ENCODE results near the gene P2RX2. TPM values are rescaled to one million over a fixed set of nuclear protein-coding genes. Genes with fewer than 3 reads are reported as not detected.

P2RX2 gene
- total and polyA plus RNA-seq, 4 experiments from 2014 or later = not detected

- Mint-ChIP-seq H3K36me3 (peaks cover 8 to 9% of the 10 kb centered on the region in 2 donors), H3K27ac (peak overlapping the region in 1 of 7 donors; percentile 68)
Observed at GRCh38 chr12:132584429-132584828, 34.1 kb upstream of the P2RX2 start.

GRCh38 chr12:132585177-132585576, 33.4 kb upstream of the P2RX2 start:
- intact Hi-C loops (cut with micrococcal nuclease) = no loop called here
- CTCF ChIA-PET (ENCODE audit: partially characterized antibody) = no interaction called here

More at GRCh38 chr12:132584429-132584828, 34.1 kb upstream of the P2RX2 start:
- H3K36me3 ChIP-seq (ENCODE audit: insufficient read depth, low read length) = peaks cover 7% of the 10 kb centered on the region
- Mint-ChIP-seq H3K9me3 (no peaks in the 10 kb centered on the region), H3K4me3 (no peak overlapping the region), H3K27me3 (no peaks in the 10 kb centered on the region), H3K4me1 (no peaks in the 10 kb centered on the region)
- H3K27ac ChIP-seq (ENCODE audit: low read depth, low read length) = no peak overlapping the region
- intact Hi-C loops (cut with micrococcal nuclease) = no loop called here
- ChIA-PET CTCF (ENCODE audit: partially characterized antibody) (no interaction called here), POLR2A (ENCODE audit: partially characterized antibody) (no interaction called here)
- H3K9me3 ChIP-seq (ENCODE audit: control insufficient read depth in 1 of 2, low read length in 2 of 2) = no peaks in the 10 kb centered on the region
- DNase-seq = no peak
- H3K4me1 ChIP-seq (ENCODE audit: insufficient read depth, low read length) = no peaks in the 10 kb centered on the region
- no peaks in the 10 kb centered on the region for H3K27me3 ChIP-seq (ENCODE audit: insufficient read depth, low read length)
- H3K4me3 ChIP-seq (ENCODE audit: low read length in 2 of 2) = no peak overlapping the region

GRCh38 chr12:132586929-132587328, 31.6 kb upstream of the P2RX2 start:
- Mint-ChIP-seq H3K9me3 (no peaks in the 10 kb centered on the region), H3K27me3 (no peaks in the 10 kb centered on the region), H3K4me1 (no peaks in the 10 kb centered on the region), H3K36me3 (peaks cover 4% of the 10 kb centered on the region in 2 donors), H3K4me3 (no peak overlapping the region), H3K27ac (no peak overlapping the region)
- ChIA-PET POLR2A (ENCODE audit: partially characterized antibody) (no interaction called here), CTCF (ENCODE audit: partially characterized antibody) (no interaction called here)
- Histone ChIP-seq H3K27me3 (ENCODE audit: insufficient read depth, low read length) (no peaks in the 10 kb centered on the region), H3K9me3 (ENCODE audit: control insufficient read depth in 1 of 2, low read length in 2 of 2) (no peaks in the 10 kb centered on the region), H3K36me3 (ENCODE audit: insufficient read depth, low read length) (no peaks in the 10 kb centered on the region), H3K4me1 (ENCODE audit: insufficient read depth, low read length) (no peaks in the 10 kb centered on the region), H3K4me3 (ENCODE audit: low read length in 2 of 2) (no peak overlapping the region), H3K27ac (ENCODE audit: low read depth, low read length) (no peak overlapping the region)
- intact Hi-C loops (cut with micrococcal nuclease) = no loop called here
- DNase-seq = no peak

More at GRCh38 chr12:132585177-132585576, 33.4 kb upstream of the P2RX2 start:
- POLR2A ChIA-PET (ENCODE audit: partially characterized antibody) = no interaction called here
- Mint-ChIP-seq H3K36me3 (peaks cover 8% of the 10 kb centered on the region in 2 donors), H3K4me1 (no peaks in the 10 kb centered on the region), H3K9me3 (no peaks in the 10 kb centered on the region), H3K27ac (no peak overlapping the region), H3K4me3 (no peak overlapping the region), H3K27me3 (no peaks in the 10 kb centered on the region)
- Histone ChIP-seq H3K27ac (ENCODE audit: low read depth, low read length) (no peak overlapping the region), H3K4me1 (ENCODE audit: insufficient read depth, low read length) (no peaks in the 10 kb centered on the region), H3K9me3 (ENCODE audit: control insufficient read depth in 1 of 2, low read length in 2 of 2) (no peaks in the 10 kb centered on the region), H3K4me3 (ENCODE audit: low read length in 2 of 2) (no peak overlapping the region), H3K36me3 (ENCODE audit: insufficient read depth, low read length) (peaks cover 7% of the 10 kb centered on the region), H3K27me3 (ENCODE audit: insufficient read depth, low read length) (no peaks in the 10 kb centered on the region)
- no peak for DNase-seq

GRCh38 chr12:132587781-132588180, 30.8 kb upstream of the P2RX2 start:
- Mint-ChIP-seq H3K36me3 (peaks cover 4% of the 10 kb centered on the region in 2 donors), H3K4me3 (no peak overlapping the region), H3K27me3 (no peaks in the 10 kb centered on the region), H3K27ac (peak overlapping the region in 1 of 7 donors; percentile 21), H3K9me3 (peaks cover 0 to 3% (median 0%) of the 10 kb centered on the region in 8 donors), H3K4me1 (no peaks in the 10 kb centered on the region)
- intact Hi-C loops (cut with micrococcal nuclease) = no loop called here
- no peaks in the 10 kb centered on the region for H3K27me3 ChIP-seq (ENCODE audit: insufficient read depth, low read length)
- CTCF ChIA-PET (ENCODE audit: partially characterized antibody) = no interaction called here
- H3K27ac ChIP-seq (ENCODE audit: low read depth, low read length) = no peak overlapping the region
- no peaks in the 10 kb centered on the region for H3K9me3 ChIP-seq (ENCODE audit: control insufficient read depth in 1 of 2, low read length in 2 of 2)
- DNase-seq = no peak
- no peak overlapping the region for H3K4me3 ChIP-seq (ENCODE audit: low read length in 2 of 2)
- H3K4me1 ChIP-seq (ENCODE audit: insufficient read depth, low read length) = no peaks in the 10 kb centered on the region
- H3K36me3 ChIP-seq (ENCODE audit: insufficient read depth, low read length) = no peaks in the 10 kb centered on the region
- POLR2A ChIA-PET (ENCODE audit: partially characterized antibody) = no interaction called here

- no peak overlapping the region for H3K4me3 Mint-ChIP-seq
- CTCF ChIA-PET (ENCODE audit: partially characterized antibody) = no interaction called here
- DNase-seq = no peak
- intact Hi-C loops (cut with micrococcal nuclease) = no loop called here
- peaks cover 4% of the 10 kb centered on the region in 2 donors for H3K36me3 Mint-ChIP-seq
- H3K36me3 ChIP-seq (ENCODE audit: insufficient read depth, low read length) = no peaks in the 10 kb centered on the region
- H3K27ac Mint-ChIP-seq = peak overlapping the region in 1 of 7 donors; percentile 21
- POLR2A ChIA-PET (ENCODE audit: partially characterized antibody) = no interaction called here
- H3K4me3 ChIP-seq (ENCODE audit: low read length in 2 of 2) = no peak overlapping the region
- H3K9me3 Mint-ChIP-seq = peaks cover 0 to 3% (median 0%) of the 10 kb centered on the region in 8 donors
- H3K27me3 Mint-ChIP-seq = no peaks in the 10 kb centered on the region
- H3K27ac ChIP-seq (ENCODE audit: low read depth, low read length) = no peak overlapping the region
- no peaks in the 10 kb centered on the region for H3K4me1 Mint-ChIP-seq
- no peaks in the 10 kb centered on the region for H3K27me3 ChIP-seq (ENCODE audit: insufficient read depth, low read length)
- no peaks in the 10 kb centered on the region for H3K4me1 ChIP-seq (ENCODE audit: insufficient read depth, low read length)
- no peaks in the 10 kb centered on the region for H3K9me3 ChIP-seq (ENCODE audit: control insufficient read depth in 1 of 2, low read length in 2 of 2)
Observed at GRCh38 chr12:132588319-132588718, 30.3 kb upstream of the P2RX2 start.

GRCh38 chr12:132588821-132589669, 29.5 kb upstream of the P2RX2 start:
- H3K27me3 Mint-ChIP-seq = peaks cover 4% of the 10 kb centered on the region in 2 donors
- DNase-seq = no peak
- intact Hi-C loops (cut with micrococcal nuclease) = no loop called here
- H3K27me3 ChIP-seq (ENCODE audit: insufficient read depth, low read length) = no peaks in the 10 kb centered on the region
- H3K4me1 Mint-ChIP-seq = peaks cover 0 to 5% (median 3%) of the 10 kb centered on the region in 4 donors
- H3K27ac ChIP-seq (ENCODE audit: low read depth, low read length) = no peak overlapping the region
- H3K27ac Mint-ChIP-seq = no peak overlapping the region
- ChIA-PET POLR2A (ENCODE audit: partially characterized antibody) (no interaction called here), CTCF (ENCODE audit: partially characterized antibody) (no interaction called here)
- no peak overlapping the region for H3K4me3 ChIP-seq (ENCODE audit: low read length in 2 of 2)
- H3K9me3 Mint-ChIP-seq = peaks cover 0 to 3% (median 0%) of the 10 kb centered on the region in 8 donors
- H3K9me3 ChIP-seq (ENCODE audit: control insufficient read depth in 1 of 2, low read length in 2 of 2) = no peaks in the 10 kb centered on the region
- H3K36me3 ChIP-seq (ENCODE audit: insufficient read depth, low read length) = no peaks in the 10 kb centered on the region
- H3K4me3 Mint-ChIP-seq = no peak overlapping the region
- peaks cover under 1% of the 10 kb centered on the region in 2 donors for H3K36me3 Mint-ChIP-seq
- no peaks in the 10 kb centered on the region for H3K4me1 ChIP-seq (ENCODE audit: insufficient read depth, low read length)

- Histone ChIP-seq H3K4me1 (ENCODE audit: insufficient read depth, low read length) (no peaks in the 10 kb centered on the region), H3K27ac (ENCODE audit: low read depth, low read length) (no peak overlapping the region), H3K9me3 (ENCODE audit: control insufficient read depth in 1 of 2, low read length in 2 of 2) (no peaks in the 10 kb centered on the region), H3K36me3 (ENCODE audit: insufficient read depth, low read length) (no peaks in the 10 kb centered on the region), H3K4me3 (ENCODE audit: low read length in 2 of 2) (no peak overlapping the region), H3K27me3 (ENCODE audit: insufficient read depth, low read length) (no peaks in the 10 kb centered on the region)
- CTCF ChIA-PET (ENCODE audit: partially characterized antibody) = interaction anchor here (0.7 kb wide), 1 partner anchor 30 kb away, joined by 4 read pairs; no protein-coding TSS in a partner anchor
- intact Hi-C loops (cut with micrococcal nuclease) = no loop called here
- H3K9me3 Mint-ChIP-seq = peaks cover 0 to 3% (median 0%) of the 10 kb centered on the region in 8 donors
- no peaks in the 10 kb centered on the region for H3K36me3 Mint-ChIP-seq
- POLR2A ChIA-PET (ENCODE audit: partially characterized antibody) = no interaction called here
- no peak for DNase-seq
- H3K4me1 Mint-ChIP-seq = peaks cover 0 to 7% (median 3%) of the 10 kb centered on the region in 4 donors
- H3K4me3 Mint-ChIP-seq = no peak overlapping the region
- peaks cover 4 to 9% of the 10 kb centered on the region in 2 donors for H3K27me3 Mint-ChIP-seq
- H3K27ac Mint-ChIP-seq = no peak overlapping the region
Observed at GRCh38 chr12:132591107-132591935, 27.3 kb upstream of the P2RX2 start.
